B cell (primary cell): ENCODE measurements around the gene ASF1A. TPM values are rescaled to one million over a fixed set of nuclear protein-coding genes. Genes with fewer than 3 reads are reported as not detected.

Source experiments
- ATAC-seq: fragments of 200-7000 bp; cut with Tn5 transposase; one replicate; pipeline ENCODE4 v1.10.0; 2021; ENCODE audit warnings: low read depth, mild to moderate bottlenecking, moderate number of reproducible peaks, moderate library complexity
- CTCF ChIA-PET: fragments of 350-600 bp; sonication (Branson Sonifier 250); formaldehyde crosslinking; loops from one replicate; lab custom pipeline; 2021; ENCODE audit warnings: antibody characterized with exemption, inconsistent platforms; lab: Charles Lee
- POLR2A ChIA-PET: fragments of 350-600 bp; sonication (Branson Sonifier 250); formaldehyde crosslinking; loops from one replicate; lab custom pipeline; 2021; ENCODE audit warnings: antibody characterized with exemption; lab: Charles Lee
- DNase-seq: peaks from one replicate; pipeline ENCODE4 v3.0.0; 2013
- H2AFZ ChIP-seq: 2 replicates; pipeline ENCODE4 v1.6.1; 2012; ENCODE audit warnings: mild to moderate bottlenecking, low read depth, low read length; ENCODE audit not compliant: insufficient read depth, poor library complexity, severe bottlenecking
- H3K27ac ChIP-seq, 2 donors: 1 replicate in 1 of 2; 2 replicates in 1 of 2; pipeline ENCODE4 v1.5.1; 2012 to 2013; ENCODE audit warnings: low read length in 2 of 2, mild to moderate bottlenecking in 2 of 2, moderate library complexity in 1 of 2
- H3K27me3 ChIP-seq, 4 experiments: fragments of 200-600 bp in 1 of 4; sonication (generic) in 1 of 4; replicated peaks in 1 of 4; 1 replicate in 2 of 4; 2 replicates in 2 of 4; pipeline versions ENCODE4 v1.6.1 to v1.7.0; 2013 to 2016; ENCODE audit warnings: low read length in 3 of 4, mild to moderate bottlenecking in 2 of 4, mixed read lengths in 1 of 4, moderate library complexity in 1 of 4; ENCODE audit not compliant: insufficient read depth in 4 of 4, control insufficient read depth in 3 of 4; ENCODE audit errors: control extremely low read depth in 1 of 4
- H3K36me3 ChIP-seq, 2 experiments: replicated peaks in 1 of 2; 1 replicate in 1 of 2; 2 replicates in 1 of 2; pipeline versions ENCODE4 v1.6.1 to v1.7.1; 2013; ENCODE audit warnings: low read length in 1 of 2; ENCODE audit not compliant: insufficient read depth in 2 of 2, control insufficient read depth in 1 of 2; ENCODE audit errors: control extremely low read depth in 1 of 2, extremely low read depth in 1 of 2
- H3K4me1 ChIP-seq, 2 donors: fragments of 200-600 bp in 1 of 2; sonication (generic) in 1 of 2; 1 replicate in 1 of 2; 2 replicates in 1 of 2; pipeline versions ENCODE4 v1.5.1 to v1.6.1; 2013 to 2017; ENCODE audit warnings: low read length in 2 of 2; ENCODE audit not compliant: control insufficient read depth in 2 of 2, insufficient read depth in 2 of 2
- H3K4me2 ChIP-seq: replicated peaks from 2 replicates; pipeline ENCODE3; 2012; ENCODE audit warnings: mild to moderate bottlenecking, low read depth, low read length; ENCODE audit not compliant: poor library complexity, severe bottlenecking
- H3K4me3 ChIP-seq, 5 experiments: fragments of 200-600 bp in 1 of 5; sonication (generic) in 1 of 5; 1 replicate in 3 of 5; 2 replicates in 2 of 5; pipeline versions ENCODE4 v1.5.1 to v1.7.0; 2011 to 2016; ENCODE audit warnings: low read length in 4 of 5, mild to moderate bottlenecking in 4 of 5, low read depth in 2 of 5, control low read depth in 1 of 5, moderate library complexity in 1 of 5; ENCODE audit not compliant: insufficient read depth in 1 of 5; ENCODE audit errors: control extremely low read depth in 1 of 5, extremely low read depth in 1 of 5
- H3K79me2 ChIP-seq: fragments of 200-600 bp; sonication (generic); one replicate; pipeline ENCODE4 v1.6.0; 2016; ENCODE audit warnings: low read length; ENCODE audit not compliant: control insufficient read depth, insufficient read depth
- H3K9ac ChIP-seq: fragments of 200-600 bp; sonication (generic); 2 replicates; pipeline ENCODE4 v1.6.1; 2017; ENCODE audit warnings: mild to moderate bottlenecking, low read length, moderate library complexity
- H3K9me3 ChIP-seq, 3 donors: one replicate each; pipeline versions ENCODE4 v1.6.1 to v1.7.1; 2013; ENCODE audit warnings: low read length in 2 of 3; ENCODE audit not compliant: control insufficient read depth in 2 of 3, insufficient read depth in 1 of 3; ENCODE audit errors: control extremely low read depth in 1 of 3
- H4K20me1 ChIP-seq: 2 replicates; pipeline ENCODE4 v1.6.0; 2012; ENCODE audit warnings: mild to moderate bottlenecking, low read length; ENCODE audit not compliant: insufficient read depth, control insufficient read depth, poor library complexity, severe bottlenecking
- H3K27ac Mint-ChIP-seq: one replicate; pipeline ENCODE4 v1.8.0; 2021; ENCODE audit warnings: mixed read lengths
- H3K27me3 Mint-ChIP-seq: one replicate; pipeline ENCODE4 v1.8.0; 2021; ENCODE audit warnings: mixed read lengths
- H3K4me1 Mint-ChIP-seq: one replicate; pipeline ENCODE4 v1.8.0; 2021; ENCODE audit warnings: mixed read lengths
- H3K4me3 Mint-ChIP-seq: one replicate; pipeline ENCODE4 v1.8.0; 2021; ENCODE audit warnings: mixed read lengths
- H3K9me3 Mint-ChIP-seq: one replicate; pipeline ENCODE4 v1.8.0; 2022; ENCODE audit warnings: mixed read lengths; ENCODE audit not compliant: insufficient read depth
- EZH2 ChIP-seq: IDR thresholded peaks from 2 replicates; pipeline ENCODE4 v1.6.1; 2012; ENCODE audit warnings: borderline replicate concordance, low read depth, mild to moderate bottlenecking, moderate library complexity, low read length; ENCODE audit not compliant: insufficient read depth, poor library complexity, severe bottlenecking
- WGBS: methylation state at CpG from one replicate; pipeline ENCODE4 v1.1.5; 2013; ENCODE audit warnings: missing lambda C conversion rate; ENCODE audit not compliant: insufficient coverage; 5-methylcytosine and 5-hydroxymethylcytosine counted together
- intact Hi-C: fragments of 100-400 bp; cut with micrococcal nuclease; formaldehyde crosslinking; loops from one replicate; pipeline ENCODE4 v1.10.0; 2022
- polyA plus RNA-seq: library from polyadenylated mRNA; depleted of rRNA; stranded (reverse); fragments of >200 nt; gene quantifications from 2 replicates; pipeline ENCODE4 v1.2.3, GENCODE V29; 2012
- total RNA-seq, 2 donors: library from RNA; stranded (reverse); fragments of 120-200 nt in 1 of 2; gene quantifications; 1 replicate in 1 of 2; 2 replicates in 1 of 2; pipeline versions ENCODE4 v1.2.3 to v1.2.4, GENCODE V29; 2013 to 2022
- TF ChIP-seq, protein P1 (sequence below): fragments of 200-600 bp; IDR thresholded peaks from one replicate; pipeline ENCODE4 v1.8.0; 2022; ENCODE audit warnings: antibody characterized with exemption, mild to moderate bottlenecking

The ASF1A gene
- total and polyA plus RNA-seq, 2 donors (not counting 1 experiment from before 2014, with no cell fraction given): 4.0 to 25.3 TPM

DNA sequence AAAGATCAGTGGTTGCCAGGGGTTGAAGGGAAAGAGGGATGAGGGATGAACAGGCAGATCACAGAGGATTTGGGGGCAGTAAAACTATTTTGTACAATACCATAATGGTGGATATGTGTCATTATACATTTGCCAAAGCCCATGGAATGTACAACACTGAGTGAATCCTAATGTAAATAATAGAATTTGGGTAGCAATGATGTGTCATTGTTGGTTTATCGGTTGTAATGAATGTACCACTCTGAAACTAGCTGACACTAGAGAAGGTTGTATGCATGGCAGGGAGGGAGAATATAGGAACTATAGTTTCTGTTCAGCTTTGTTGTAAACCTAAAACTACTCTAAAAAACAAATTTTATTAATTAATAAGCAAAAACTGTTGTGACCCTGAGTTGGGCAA is 17.8 kb upstream of the ASF1A start:
- POLR2A ChIA-PET: no interaction called here
- H2AFZ ChIP-seq: no peak overlapping the region
- no peak for DNase-seq
- peaks cover 46% of the 10 kb centered on the region for H3K4me1 Mint-ChIP-seq
- no peaks in the 10 kb centered on the region for H3K27me3 ChIP-seq
- WGBS: 100% methylated on average over 1 of the region's 1 CpG
- no peak overlapping the region for H3K4me2 ChIP-seq
- intact Hi-C loops: no loop called here
- no peaks in the 10 kb centered on the region for H3K9me3 Mint-ChIP-seq
- TF ChIP-seq EZH2: no peak
- TF ChIP-seq, protein P1, sequence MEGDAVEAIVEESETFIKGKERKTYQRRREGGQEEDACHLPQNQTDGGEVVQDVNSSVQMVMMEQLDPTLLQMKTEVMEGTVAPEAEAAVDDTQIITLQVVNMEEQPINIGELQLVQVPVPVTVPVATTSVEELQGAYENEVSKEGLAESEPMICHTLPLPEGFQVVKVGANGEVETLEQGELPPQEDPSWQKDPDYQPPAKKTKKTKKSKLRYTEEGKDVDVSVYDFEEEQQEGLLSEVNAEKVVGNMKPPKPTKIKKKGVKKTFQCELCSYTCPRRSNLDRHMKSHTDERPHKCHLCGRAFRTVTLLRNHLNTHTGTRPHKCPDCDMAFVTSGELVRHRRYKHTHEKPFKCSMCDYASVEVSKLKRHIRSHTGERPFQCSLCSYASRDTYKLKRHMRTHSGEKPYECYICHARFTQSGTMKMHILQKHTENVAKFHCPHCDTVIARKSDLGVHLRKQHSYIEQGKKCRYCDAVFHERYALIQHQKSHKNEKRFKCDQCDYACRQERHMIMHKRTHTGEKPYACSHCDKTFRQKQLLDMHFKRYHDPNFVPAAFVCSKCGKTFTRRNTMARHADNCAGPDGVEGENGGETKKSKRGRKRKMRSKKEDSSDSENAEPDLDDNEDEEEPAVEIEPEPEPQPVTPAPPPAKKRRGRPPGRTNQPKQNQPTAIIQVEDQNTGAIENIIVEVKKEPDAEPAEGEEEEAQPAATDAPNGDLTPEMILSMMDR: no peak
- no peak overlapping the region for H3K27ac Mint-ChIP-seq
- H4K20me1 ChIP-seq: no peaks in the 10 kb centered on the region
- H3K4me1 ChIP-seq: peaks cover 8 to 10% of the 10 kb centered on the region in 2 donors
- H3K36me3 ChIP-seq: peaks cover 0 to 3% of the 10 kb centered on the region in 2 experiments
- H3K9me3 ChIP-seq: no peaks in the 10 kb centered on the region
- ATAC-seq: no peak
- CTCF ChIA-PET: interaction anchor here (1.3 kb wide), 1 partner anchor 11 kb away, joined by 3 read pairs; no protein-coding TSS in a partner anchor
- no peak overlapping the region for H3K4me3 Mint-ChIP-seq
- H3K27me3 Mint-ChIP-seq: no peaks in the 10 kb centered on the region
- no peak overlapping the region for H3K4me3 ChIP-seq
- H3K27ac ChIP-seq: no peak overlapping the region
- H3K9ac ChIP-seq: no peak overlapping the region
- peaks cover 92% of the 10 kb centered on the region for H3K79me2 ChIP-seq

DNA sequence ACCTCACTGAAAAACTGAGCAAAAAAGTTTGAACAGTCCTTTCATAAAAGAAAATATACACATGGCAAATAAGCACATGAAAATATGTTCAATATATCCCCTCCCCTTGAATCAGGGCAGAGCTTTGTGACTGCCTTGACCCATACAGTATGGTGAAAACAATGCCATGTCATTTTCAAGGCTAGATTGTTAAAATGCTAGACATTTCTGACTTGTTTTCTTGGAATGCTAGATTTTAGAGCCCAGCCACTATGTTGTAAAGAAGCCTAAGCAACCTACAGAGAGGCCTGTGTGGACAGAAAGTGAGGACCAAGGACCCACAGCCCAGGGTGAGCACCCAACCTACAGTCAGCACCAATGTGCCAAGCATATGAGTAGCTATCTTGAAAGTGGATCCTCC is 17.1 kb upstream of the ASF1A start:
- ATAC-seq: no peak
- H3K27ac Mint-ChIP-seq: no peak overlapping the region
- peaks cover 13 to 16% of the 10 kb centered on the region in 2 donors for H3K4me1 ChIP-seq
- ChIA-PET POLR2A (no interaction called here), CTCF (interaction anchor here (1.3 kb wide), 1 partner anchor 12 kb away, joined by 3 read pairs; no protein-coding TSS in a partner anchor)
- peaks cover 90% of the 10 kb centered on the region for H3K79me2 ChIP-seq
- no peaks in the 10 kb centered on the region for H4K20me1 ChIP-seq
- peaks cover 0 to 3% of the 10 kb centered on the region in 2 experiments for H3K36me3 ChIP-seq
- H3K27me3 Mint-ChIP-seq: no peaks in the 10 kb centered on the region
- no peak overlapping the region for H3K4me3 Mint-ChIP-seq
- no peak overlapping the region for H3K9ac ChIP-seq
- H3K4me2 ChIP-seq: no peak overlapping the region
- no peaks in the 10 kb centered on the region for H3K9me3 ChIP-seq
- no peak overlapping the region for H3K27ac ChIP-seq
- no peaks in the 10 kb centered on the region for H3K27me3 ChIP-seq
- no peaks in the 10 kb centered on the region for H3K9me3 Mint-ChIP-seq
- DNase-seq: no peak
- H2AFZ ChIP-seq: no peak overlapping the region
- TF ChIP-seq, protein P1: no peak
- TF ChIP-seq EZH2: no peak
- peaks cover 47% of the 10 kb centered on the region for H3K4me1 Mint-ChIP-seq
- intact Hi-C loops: no loop called here
- H3K4me3 ChIP-seq: no peak overlapping the region
